Measurements from ENCODE around the gene ABHD17C.
"Not testable (repeated sequence)": the region's sequence is repeated elsewhere in the genome, so short reads cannot be mapped to it uniquely, and the experiment has no call there.

ABHD17C gene

GRCh38 chr15:80730926-80731325 is 35.8 kb downstream of the ABHD17C start:
- no peak for DNase-seq (ENCODE audit: low read depth in 2 of 2)

GRCh38 chr15:80732167-80732566 is 37.1 kb downstream of the ABHD17C start:
- DNase-seq (ENCODE audit: low read depth in 2 of 2) = no peak

GRCh38 chr15:80732818-80733217 is 37.7 kb downstream of the ABHD17C start:
- no peak for DNase-seq (ENCODE audit: low read depth in 2 of 2)

- DNase-seq (ENCODE audit: low read depth in 2 of 2) = no peak
These were observed 38.4 kb downstream of the ABHD17C start for GRCh38 chr15:80733460-80733859.

- no peak for DNase-seq (ENCODE audit: low read depth in 2 of 2)
These were observed 40.2 kb downstream of the ABHD17C start for GRCh38 chr15:80735344-80735743.

DNA sequence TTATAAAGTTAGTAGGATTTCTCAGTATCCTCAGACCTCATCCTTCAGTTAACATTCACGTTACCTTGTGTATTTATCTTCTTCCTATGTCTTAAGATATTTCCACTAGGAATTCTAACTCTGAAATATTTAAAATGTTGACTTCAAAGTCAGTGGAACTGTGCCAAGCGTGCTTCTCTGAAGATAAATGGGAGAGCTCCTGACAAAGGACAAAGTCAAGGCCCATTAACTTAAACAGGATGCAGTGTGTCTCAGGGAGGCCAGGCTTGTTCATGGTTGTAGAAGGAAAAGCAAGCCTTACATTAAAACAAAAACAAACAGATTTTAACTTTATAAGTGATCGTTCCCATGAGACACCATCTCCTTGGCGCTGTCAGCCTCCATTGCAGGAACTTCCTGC is 41.5 kb downstream of the ABHD17C start:
- no peak for DNase-seq (ENCODE audit: low read depth in 2 of 2)

- no peak for DNase-seq (ENCODE audit: low read depth in 2 of 2)
These were observed 44.8 kb downstream of the ABHD17C start for GRCh38 chr15:80739919-80740318.

- no peak for DNase-seq (ENCODE audit: low read depth in 2 of 2)
These were observed 47.0 kb downstream of the ABHD17C start for GRCh38 chr15:80742081-80742480.

DNA sequence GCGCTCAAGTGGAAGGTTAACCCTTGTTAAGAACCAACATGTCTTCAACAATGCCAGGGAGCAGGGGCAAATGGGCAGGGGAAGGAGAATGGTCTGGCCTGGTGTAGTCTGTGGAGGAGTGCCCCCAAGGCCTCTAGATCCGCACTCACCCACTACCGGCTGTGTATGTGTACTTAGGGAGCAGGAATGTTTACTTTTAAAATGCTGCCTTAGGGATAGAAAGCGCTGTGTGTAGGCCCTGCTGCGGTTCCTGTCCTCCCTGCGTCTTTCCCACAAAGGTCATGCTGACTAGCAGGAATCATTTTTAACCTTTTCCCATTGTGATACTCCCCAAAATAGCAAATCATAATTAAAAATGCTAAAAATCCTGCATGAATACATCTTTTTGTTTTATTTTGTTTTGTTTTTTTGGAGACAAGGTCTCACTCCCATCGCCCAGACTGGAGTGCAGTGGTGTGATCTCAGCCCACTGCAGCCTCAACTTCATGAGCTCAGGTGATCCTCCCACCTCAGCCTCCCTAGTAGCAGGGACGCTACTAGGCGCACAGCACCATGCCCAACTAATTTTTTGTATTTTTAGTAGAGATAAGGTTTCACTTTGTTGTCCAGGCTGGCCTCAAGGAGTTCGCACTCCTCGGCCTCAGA is 48.2 kb downstream of the ABHD17C start:
- no peak for DNase-seq (ENCODE audit: low read depth in 2 of 2)

DNA sequence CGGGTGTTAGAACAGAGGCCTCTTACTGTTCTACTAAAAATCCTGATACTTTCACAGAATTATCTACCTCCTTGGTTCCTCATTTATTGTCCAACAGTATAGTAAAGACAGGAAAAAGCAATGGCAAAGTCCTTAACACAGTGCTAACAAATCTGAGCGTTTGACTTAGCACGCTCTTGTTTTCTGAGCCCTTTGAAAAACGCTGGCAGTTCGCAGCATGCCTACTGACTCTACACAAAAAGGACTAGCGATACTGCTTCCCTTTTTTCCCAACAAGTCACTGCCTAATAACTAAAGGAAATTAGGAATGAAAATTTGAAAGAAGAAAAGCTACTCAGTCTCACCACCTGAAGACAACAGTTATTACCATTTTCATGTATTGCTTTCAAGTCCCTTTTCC is 49.3 kb downstream of the ABHD17C start:
- no peak for DNase-seq (ENCODE audit: low read depth in 2 of 2)

- DNase-seq (ENCODE audit: low read depth in 2 of 2) = no peak
These were observed 49.7 kb downstream of the ABHD17C start for GRCh38 chr15:80744826-80745225.

DNA sequence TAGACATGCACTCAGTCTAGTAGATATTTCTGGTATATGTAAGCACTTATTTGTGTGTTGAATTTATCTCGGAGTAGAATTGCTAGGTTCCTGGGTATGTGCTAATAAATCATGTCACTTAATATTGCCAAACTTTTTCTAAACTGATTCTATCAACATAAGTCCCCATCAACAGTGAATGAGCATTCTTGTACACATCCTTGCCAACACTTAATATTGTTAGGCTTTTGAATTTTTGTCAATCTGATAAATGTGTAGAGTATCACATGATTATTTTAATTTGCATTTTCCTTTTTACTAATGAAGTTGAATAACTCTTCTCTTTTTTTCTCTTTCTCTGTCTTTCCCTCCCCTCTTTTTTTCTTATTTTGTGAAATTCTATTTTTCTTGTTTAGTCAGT is 50.8 kb downstream of the ABHD17C start:
- DNase-seq (ENCODE audit: low read depth in 2 of 2) = no peak

DNA sequence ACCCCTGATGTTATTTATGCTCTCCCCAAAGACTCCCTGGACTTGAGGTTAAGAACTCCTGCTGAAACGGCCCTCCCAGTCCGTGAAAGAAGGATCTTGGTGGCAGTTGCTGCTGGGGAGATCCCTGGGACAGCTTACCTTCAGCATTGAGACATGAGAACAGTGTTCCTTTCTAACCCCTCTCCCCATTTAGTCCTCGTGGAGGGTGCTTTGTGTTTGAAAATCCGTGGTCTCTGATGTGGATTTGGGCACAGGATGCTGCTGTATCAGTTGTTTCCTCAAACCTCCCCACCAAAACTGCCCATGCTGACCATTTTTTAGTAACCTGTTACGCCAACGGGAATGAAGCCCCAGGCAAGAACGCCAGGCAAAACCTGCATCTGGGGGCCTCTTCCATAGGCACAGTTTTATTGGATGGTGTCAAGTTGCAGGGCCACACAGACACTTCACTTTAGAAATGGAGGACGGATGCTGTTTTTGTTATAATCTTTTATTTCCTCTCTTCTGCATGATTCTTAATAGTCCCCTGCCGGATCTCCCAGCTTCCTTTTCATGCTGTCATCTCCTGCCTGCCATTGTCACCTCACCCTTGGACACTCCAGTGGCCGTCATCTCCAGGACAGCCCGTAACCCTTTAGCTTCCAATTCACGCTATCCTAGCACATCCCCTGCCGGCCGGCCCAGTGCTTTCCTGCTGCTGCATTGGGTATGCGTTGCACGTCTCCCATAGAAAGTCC is 52.4 kb downstream of the ABHD17C start:
- no peak for DNase-seq (ENCODE audit: low read depth in 2 of 2)

- DNase-seq (ENCODE audit: low read depth in 2 of 2) = no peak
These were observed 54.5 kb downstream of the ABHD17C start for GRCh38 chr15:80749589-80749988.

GRCh38 chr15:80750575-80750974 is 55.5 kb downstream of the ABHD17C start:
- DNase-seq (ENCODE audit: low read depth in 2 of 2) = no peak

GRCh38 chr15:80752204-80752603 is 57.1 kb downstream of the ABHD17C start:
- DNase-seq (ENCODE audit: low read depth in 2 of 2) = no peak

DNA sequence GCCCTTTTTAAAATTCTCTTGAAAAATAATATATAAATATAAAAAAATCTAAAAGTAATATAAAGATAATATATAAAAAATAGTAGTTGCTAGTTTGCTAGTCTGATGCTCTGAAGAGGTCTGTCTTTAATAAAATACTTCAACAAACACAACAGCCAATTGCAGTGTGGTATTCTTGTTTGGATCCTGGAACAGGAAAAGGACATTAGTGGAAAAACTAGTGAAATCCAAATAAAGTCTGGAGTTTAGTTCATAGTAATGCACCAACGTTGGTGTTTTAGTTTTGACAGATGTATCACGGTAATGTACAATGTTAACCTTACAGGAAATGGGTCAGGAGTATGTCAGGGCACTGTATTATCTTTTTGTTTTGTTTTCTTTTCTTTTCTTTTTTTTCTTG is 58.1 kb downstream of the ABHD17C start:
- DNase-seq (ENCODE audit: low read depth in 2 of 2) = no peak

GRCh38 chr15:80754014-80754413 is 58.9 kb downstream of the ABHD17C start:
- DNase-seq (ENCODE audit: low read depth in 2 of 2) = no peak

DNA sequence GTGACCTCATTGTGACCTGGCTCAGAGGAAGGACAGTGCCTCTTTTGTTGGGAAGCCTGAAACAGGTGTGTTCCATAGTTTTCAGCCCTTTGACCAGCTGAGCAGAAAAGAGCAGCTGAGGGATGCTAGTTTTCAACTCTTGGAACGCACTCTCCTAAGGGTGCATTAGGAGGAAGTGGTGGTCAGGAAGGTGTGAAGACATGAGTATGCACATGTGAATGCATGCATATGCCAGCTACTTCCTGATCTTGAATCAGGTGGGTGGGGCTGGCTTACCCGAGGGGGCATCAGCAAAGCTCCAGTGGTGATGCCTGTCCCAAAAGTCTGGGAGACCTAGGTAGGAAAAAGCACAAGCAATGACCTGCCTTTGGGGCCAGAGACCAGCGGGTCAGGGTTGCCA is 60.8 kb downstream of the ABHD17C start:
- DNase-seq (ENCODE audit: low read depth in 2 of 2) = no peak

DNA sequence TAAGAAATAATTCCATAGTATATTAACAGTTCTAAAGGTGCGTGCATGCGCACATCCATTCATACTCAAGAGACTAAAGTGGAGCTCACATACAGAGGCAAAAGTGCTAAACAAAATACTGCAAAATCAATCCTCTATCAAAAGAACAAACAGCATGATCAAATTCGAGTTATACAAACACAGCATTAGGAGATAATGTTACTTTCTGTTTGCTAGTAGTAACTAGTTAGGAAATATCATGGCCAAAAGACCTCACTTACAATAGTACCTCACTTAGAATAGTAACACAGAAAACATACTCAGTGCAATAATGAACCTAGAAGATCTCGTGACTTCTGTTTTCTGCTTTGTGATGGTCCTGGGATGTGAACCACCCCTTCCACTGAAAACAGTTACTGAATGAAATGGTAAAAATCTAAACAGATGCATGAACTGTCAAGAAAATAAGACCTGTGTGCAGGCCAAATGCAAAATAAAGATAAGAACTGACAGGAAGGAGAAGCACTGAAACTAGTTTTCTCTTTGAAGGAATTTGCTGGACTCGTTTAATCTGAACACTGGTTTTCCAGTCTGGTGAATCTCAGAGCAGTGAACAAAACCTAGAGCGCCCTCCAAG is 63.1 kb downstream of the ABHD17C start:
- DNase-seq (ENCODE audit: low read depth in 2 of 2) = no peak

- no peak for DNase-seq (ENCODE audit: low read depth in 2 of 2)
These were observed 65.8 kb downstream of the ABHD17C start for GRCh38 chr15:80760960-80761359.

GRCh38 chr15:80761754-80762153 is 66.6 kb downstream of the ABHD17C start:
- DNase-seq (ENCODE audit: low read depth in 2 of 2) = no peak

GRCh38 chr15:80763235-80763634 is 68.1 kb downstream of the ABHD17C start:
- DNase-seq (ENCODE audit: low read depth in 2 of 2) = not testable (repeated sequence)

Data from stimulated activated CD8-positive, alpha-beta memory T cell treated with anti-CD3 and anti-CD28 coated beads, Interleukin-2, amount 100 ng/mL, for 48 hours (primary cell).